ENCODE results near the gene OSBPL10.

DNA sequence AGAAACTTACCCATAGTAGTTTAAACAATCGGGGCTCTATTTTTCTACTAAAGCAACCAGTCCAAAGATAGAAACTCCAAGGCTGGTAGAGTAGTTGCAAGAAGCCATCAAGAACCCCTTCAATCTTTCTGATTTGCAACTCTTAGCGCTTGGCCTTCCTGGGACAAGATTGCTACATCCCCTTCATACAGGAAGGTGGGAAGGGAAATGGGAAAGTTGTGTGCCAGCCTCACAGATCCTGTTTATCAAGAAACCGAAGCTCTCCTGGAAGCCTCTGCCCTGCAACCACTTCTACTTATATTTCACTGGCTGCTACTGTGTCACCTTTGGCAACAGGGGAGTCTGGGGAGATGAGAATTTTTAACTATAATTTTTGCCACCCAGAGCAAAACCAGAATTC is 46.2 kb downstream of the OSBPL10 start:
- no peak for TF ChIP-seq EZH2phosphoT487 (IDR thresholded peaks at IDR 0.05; ENCODE audit: borderline replicate concordance, low read depth, low read length)
- TF ChIP-seq, protein P1, sequence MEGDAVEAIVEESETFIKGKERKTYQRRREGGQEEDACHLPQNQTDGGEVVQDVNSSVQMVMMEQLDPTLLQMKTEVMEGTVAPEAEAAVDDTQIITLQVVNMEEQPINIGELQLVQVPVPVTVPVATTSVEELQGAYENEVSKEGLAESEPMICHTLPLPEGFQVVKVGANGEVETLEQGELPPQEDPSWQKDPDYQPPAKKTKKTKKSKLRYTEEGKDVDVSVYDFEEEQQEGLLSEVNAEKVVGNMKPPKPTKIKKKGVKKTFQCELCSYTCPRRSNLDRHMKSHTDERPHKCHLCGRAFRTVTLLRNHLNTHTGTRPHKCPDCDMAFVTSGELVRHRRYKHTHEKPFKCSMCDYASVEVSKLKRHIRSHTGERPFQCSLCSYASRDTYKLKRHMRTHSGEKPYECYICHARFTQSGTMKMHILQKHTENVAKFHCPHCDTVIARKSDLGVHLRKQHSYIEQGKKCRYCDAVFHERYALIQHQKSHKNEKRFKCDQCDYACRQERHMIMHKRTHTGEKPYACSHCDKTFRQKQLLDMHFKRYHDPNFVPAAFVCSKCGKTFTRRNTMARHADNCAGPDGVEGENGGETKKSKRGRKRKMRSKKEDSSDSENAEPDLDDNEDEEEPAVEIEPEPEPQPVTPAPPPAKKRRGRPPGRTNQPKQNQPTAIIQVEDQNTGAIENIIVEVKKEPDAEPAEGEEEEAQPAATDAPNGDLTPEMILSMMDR (conservative IDR thresholded peaks at IDR 0.05; ENCODE audit: low read length): no peak
